Inflammatory macrophage (primary cell): ENCODE measurements around the gene KDM4E.
A peak's percentile ranks its signal among the peaks of the same experiment; 100 is the strongest.

Experiments
- DNase-seq, 2 donors: peaks; one replicate each; pipeline ENCODE4 v3.0.0-alpha.2; 2020 to 2022

Gene KDM4E

DNA sequence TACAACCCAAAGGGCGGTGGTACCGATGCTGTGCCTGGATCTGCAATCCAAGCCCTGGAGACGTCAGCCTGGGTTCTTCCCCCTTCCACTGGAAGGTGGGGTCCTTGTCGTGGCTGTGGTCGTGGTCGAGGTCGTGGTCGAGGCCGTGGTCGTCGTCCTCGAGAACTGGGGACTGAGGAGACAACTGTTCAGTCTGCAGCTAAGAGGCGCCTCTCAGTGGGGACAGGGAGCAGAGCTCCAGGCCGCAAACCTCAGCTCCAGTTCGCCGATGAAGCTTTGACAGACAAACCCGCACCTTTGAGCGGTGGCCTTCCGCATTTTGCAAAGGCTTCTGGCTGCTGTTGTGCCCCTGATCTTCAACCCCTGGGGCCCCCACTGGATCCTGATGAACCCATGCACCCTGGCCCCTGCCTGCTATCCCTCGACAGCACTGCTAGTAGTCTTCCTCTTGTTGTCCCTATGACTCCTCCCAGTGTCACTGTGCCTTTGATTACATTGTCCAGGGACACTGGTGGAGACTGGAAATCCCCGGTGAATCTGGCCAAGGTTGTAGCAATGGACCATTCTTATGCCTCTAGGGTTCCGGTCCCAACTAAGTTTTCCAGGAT is 25.6 kb downstream of the KDM4E start:
- no peak for DNase-seq

DNA sequence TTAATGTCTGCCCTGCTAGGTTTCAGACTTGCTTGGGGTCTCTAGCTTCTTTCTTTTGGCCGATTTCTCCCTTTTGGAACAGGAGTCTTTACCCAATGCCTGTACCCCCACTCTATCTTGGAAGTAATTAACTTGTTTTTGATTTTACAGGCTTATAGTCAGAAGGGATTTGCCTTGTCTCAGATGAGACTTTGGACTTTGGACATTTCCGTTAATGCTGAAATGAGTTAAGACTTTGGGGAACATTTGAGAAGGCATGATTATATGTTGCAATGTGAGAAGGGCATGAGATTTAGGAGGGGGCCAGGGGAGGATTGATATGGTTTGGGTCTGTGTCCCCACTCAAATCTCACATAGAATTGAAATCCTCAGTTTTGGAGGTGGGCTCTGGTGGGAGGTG is 29.3 kb downstream of the KDM4E start:
- no peak for DNase-seq

DNA sequence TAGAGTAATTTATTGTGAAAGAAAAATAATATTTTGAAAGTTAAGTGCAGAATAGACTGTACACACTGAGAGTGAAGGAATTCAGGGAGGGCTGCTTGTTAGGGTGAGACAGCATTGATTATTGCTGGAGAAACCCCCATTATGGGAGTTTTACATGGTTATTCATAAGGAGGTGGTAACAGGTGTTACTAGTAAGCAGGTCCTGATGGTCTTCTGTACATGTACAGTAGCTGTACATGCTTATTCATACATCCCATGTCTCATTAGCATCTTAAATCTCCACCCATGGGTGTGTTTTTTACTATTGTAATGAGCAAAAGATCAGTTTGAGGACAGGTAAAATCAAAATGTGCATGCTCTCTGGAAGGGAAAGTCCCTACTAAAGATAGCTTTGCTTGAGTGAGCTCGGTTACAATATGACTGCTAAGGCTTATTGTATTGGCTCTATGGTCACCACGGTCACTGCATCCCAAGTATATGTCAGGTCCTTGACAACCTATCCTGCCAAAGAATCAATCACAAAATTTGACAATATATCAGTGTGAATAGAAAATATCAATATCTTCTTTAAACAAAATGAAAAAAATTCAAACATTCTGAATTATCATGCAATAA is 30.3 kb downstream of the KDM4E start:
- DNase-seq: no peak

DNA sequence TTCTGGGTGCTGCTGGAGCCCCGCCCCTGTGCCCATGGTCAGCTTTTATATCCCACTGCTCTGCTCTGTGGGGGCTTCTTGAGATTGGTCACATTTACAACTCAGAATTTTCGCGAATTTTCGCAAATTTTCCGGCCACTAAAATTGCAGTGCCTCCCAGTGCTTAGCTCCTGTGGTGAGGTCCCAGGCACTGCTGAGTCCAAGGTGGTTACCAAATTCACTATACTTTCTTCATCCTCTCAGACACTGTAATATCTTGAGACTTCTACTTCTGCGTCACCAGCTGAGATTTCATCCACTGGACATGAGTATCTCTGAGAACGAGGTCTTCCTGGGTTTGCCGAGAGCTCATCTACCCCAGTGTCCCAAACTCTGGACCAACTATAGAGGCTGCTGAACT is 32.9 kb downstream of the KDM4E start:
- no peak for DNase-seq

DNA sequence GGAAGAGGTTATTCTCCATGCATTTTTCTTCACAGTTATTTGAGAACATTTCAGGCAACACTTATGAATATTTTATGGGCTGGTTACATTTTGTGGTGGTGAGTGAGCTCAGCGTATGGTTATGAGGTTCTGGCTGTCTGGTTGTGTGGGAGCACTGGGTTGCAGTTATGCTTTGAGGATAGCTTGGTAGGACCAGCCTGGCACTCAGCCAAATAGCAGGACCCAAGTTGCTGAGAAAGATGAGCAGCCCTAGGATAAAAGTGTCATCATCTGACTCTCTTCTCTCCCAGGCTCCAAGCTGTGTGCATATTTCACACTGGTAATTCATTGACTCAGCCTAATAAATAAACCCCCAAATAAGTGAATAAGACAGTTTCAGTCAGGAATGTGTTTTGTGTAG is 33.6 kb downstream of the KDM4E start:
- DNase-seq: no peak

DNA sequence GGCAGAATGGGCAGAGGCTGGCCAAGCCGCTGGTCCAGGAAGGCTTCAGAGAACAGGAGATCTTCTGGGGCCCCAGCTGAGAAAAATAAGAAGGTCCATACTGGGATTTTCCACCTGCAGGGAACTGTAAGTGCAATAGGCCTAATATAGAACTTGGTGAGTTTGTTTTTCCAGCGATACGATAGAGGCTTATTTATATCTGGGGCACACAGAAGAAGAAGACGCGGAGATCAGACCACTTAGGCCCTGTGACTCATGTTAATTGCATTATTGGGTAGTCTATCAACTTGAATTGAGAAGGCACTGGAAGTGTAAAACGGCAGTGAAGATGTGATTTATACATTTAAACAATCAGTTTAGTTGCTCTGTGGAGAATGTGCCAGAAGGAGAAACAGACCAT is 34.0 kb downstream of the KDM4E start:
- DNase-seq: no peak

DNA sequence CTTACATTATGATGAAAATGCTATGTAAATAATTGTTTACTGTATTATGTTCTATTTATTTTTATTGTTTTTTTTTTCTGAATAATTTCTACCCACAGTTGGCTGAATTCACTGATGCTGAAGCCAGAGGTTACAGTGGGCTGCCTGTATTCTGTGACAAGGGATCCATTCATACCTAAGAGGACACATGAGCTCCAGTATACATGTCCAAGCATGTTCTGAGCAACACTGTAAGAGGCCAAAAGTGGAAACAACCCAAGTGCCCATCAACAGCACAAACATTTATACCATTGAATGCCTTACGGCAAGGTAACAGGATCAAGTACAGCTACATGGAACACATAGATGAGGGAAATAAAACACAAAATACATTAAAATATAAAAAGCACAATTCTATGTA is 40.3 kb downstream of the KDM4E start:
- DNase-seq: no peak

DNA sequence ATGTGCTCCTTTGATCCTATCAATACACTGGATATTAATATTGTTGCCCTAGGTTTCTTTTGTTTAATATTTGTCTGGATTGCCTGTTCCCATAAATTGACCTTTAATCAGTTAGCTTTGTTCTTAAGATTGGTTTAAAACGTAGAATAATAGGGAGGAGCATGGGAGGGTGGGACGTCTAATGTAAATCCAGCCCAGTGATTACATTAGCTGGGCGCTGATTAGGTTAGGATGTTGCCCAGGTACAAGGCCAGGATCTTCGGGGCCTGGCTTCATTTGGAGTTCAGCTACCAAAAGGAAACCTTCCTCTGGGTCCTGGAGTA is 41.6 kb downstream of the KDM4E start, which contains the start of gene SRSF8:
Gene SRSF8, plus strand, starts transcription at position 204 of the 323 bp plus-strand sequence. CDS start 308 bp downstream, outside the sequence.
- no peak for DNase-seq

DNA sequence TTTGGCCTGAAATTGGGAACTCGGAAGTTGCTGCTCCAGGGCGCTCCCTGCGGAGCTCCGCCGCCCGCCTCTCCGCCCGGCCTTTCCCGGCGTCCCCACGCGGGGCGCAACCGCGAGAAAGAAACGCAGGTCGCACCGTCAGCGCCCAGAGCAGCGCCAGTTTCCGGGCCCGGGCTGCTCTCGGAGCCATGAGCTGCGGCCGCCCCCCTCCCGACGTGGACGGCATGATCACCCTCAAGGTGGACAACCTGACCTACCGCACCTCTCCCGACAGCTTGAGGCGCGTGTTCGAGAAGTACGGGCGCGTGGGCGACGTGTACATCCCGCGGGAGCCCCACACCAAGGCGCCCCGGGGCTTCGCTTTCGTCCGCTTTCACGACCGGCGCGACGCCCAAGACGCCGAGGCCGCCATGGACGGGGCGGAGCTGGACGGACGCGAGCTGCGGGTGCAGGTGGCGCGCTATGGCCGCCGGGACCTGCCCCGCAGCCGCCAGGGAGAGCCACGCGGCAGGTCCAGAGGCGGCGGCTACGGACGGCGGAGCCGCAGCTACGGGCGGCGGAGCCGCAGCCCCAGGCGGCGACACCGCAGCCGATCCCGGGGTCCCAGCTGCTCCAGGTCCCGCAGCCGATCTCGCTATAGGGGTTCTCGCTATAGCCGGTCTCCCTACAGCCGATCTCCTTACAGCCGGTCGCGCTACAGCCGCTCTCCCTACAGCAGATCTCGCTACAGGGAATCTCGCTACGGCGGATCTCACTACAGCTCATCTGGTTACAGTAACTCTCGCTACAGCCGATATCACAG is 42.2 kb downstream of the KDM4E start:
- peak; percentile 73 to 83 for DNase-seq

DNA sequence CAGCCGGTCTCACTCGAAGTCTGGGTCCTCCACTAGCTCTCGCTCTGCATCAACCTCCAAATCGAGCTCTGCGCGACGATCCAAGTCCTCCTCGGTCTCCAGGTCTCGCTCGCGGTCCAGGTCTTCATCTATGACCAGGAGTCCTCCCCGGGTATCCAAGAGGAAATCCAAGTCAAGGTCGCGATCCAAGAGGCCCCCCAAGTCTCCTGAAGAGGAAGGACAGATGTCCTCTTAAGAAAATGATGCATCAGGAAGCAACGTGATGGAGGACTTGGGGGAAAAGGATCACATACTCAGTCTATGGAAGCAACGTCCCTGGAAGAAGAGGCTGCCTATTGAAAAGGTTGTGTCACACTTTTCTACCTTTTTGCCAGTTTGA is 42.8 kb downstream of the KDM4E start:
- peak in 1 of 2 donors; percentile 28 for DNase-seq

DNA sequence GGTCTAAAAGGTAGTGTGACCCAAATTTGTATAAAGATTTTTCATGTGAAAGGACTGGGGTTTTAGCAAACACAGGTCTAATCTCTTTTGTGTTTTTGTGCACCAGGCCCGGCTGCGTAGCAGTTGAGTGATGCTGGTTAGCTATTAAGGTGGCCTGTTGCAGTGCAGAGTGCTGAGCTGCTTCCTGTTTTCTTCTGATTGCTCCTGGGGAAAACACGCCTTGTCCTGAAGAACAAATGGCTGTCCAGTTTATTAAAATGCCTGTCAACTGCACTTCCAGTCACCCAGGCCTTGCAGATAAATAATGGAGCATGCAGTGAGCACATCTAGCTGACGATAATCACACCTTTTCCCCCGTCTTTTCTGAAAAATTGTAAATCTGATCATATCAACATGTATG is 43.5 kb downstream of the KDM4E start:
- peak; percentile 93 to 95 for DNase-seq

DNA sequence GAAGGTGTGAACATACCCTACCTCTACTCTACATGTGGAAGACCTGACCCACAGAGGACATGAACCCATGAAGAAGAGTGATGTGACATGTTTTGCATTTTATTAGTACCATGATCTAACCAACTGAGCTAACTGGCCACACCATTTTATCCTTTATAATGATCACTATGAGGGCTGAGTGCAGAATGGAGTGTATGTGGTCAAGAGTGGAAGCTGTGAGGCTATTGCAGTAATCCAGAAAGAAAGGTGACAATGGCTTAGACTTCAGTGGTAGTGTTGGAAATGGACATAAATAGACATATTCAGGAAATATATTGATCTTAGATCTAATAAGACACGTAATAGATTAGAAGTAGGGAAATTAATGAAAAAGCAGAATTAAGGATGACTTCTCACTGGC is 45.4 kb downstream of the KDM4E start:
- no peak for DNase-seq

DNA sequence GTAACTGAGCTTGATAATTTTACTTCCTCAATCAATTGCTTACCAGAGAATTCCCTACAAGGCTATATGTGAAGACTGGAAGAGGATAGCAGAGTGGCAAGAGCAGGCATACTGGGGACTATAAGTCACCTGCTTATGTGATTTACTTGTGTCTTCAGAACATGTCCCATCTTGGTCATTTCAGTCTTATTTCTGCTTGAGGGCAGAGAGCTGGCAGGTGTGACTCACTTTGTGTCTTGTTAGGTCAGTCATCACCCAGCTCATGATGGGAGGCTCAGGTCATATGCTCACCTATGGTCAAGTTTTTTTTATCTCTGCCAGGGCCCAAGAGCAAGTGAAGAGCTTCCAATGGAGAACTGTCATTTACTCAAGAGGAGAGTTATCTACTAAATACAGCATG is 47.9 kb downstream of the KDM4E start:
- DNase-seq: no peak

DNA sequence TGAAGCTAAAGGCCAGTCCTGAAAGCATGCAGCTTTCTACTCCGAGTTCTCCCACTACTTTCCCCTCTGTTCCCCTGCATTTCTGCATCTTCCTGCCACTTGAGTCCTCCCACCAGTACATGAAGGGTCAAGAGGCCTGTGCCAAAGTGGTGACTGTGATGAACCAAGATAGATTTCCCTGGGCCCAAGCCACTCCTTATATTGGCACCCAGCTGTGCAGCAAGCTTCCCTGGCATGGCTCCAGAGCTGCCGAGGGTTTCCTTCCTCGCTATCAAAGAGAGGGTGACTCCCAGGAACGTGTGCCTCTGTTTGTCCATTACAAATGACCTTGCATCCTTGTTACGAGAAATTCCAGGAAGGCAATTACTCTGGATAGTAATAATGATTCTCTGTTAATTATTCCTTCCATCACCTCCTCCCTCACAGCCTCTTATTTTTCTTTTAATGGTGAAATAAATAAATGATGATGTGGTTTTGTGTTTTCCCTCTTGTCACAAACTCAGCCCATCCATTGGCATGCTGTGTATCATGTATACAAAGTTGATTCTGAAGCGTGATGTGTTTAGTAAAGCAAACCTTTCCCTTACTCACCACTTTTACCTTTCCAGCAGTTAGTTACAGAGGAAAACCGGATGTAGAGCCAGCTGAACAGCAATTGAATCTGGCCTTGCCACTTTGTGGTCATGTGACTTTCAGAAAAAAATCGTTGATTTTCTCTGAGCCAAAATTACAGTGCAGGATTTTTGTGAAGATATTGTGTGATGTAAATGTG is 49.9 kb downstream of the KDM4E start:
- DNase-seq: no peak

DNA sequence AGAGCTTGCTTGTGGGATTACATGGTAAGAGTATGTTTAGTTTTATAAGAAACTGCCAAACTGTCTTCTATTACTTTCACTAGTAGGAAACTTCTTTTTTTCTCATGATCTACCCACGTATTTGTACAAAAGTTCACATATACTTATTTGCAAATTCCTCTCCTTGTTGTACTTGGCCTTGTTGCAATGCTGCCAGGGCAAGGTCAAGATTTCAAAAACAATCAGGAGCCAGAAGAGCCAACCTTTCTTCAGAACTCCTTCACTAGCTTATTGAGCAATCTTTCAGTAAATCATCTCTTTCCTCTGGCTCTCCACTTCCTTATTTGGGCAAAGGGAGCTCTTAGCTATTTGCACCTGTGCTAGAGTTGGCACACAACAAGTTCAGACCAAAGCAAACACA is 51.4 kb downstream of the KDM4E start:
- DNase-seq: peak; percentile 27 to 38

DNA sequence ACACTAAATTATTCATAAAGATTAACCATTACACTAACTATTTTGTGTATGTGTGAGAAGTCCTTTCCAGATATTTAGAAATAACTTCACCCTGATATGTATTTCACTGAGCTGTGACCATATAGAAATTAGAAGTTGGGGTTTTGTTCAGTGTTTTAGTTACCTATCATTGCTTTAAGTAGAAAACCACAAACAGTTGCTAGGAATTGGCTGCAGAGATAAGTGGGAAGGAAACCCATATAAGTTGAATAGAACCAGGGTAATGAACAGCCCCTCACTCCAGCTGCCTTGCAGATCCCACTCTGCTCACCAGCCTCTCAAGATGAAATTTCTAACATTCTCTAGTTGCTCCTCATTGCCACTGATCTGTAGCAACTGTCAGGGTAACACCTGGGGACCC is 51.9 kb downstream of the KDM4E start:
- no peak for DNase-seq
